Type B pancreatic cell (in vitro differentiated cells): ENCODE measurements around the gene BRPF3. TPM values are rescaled to one million over a fixed set of nuclear protein-coding genes. Genes with fewer than 3 reads are reported as not detected.

Experiments used
- DNase-seq: peaks from one replicate; pipeline ENCODE4 v3.0.0; 2021; ENCODE audit warnings: mixed read lengths; ENCODE audit not compliant: unreplicated experiment; ENCODE audit errors: extremely low spot score
- H3K27ac Mint-ChIP-seq: 2 replicates; pipeline ENCODE4 v1.8.0; 2021; ENCODE audit warnings: mild to moderate bottlenecking, mixed read lengths
- H3K27me3 Mint-ChIP-seq: 2 replicates; pipeline ENCODE4 v1.8.0; 2021; ENCODE audit warnings: mixed read lengths
- H3K36me3 Mint-ChIP-seq: 2 replicates; pipeline ENCODE4 v1.8.0; 2021; ENCODE audit warnings: mixed read lengths
- H3K4me1 Mint-ChIP-seq: one replicate; pipeline ENCODE4 v1.8.0; 2021; ENCODE audit warnings: mixed read lengths; ENCODE audit not compliant: unreplicated experiment
- H3K4me3 Mint-ChIP-seq: 2 replicates; pipeline ENCODE4 v1.8.0; 2021; ENCODE audit warnings: mild to moderate bottlenecking, mixed read lengths
- H3K9me3 Mint-ChIP-seq: 2 replicates; pipeline ENCODE4 v1.8.0; 2021; ENCODE audit warnings: mixed read lengths
- CTCF ChIP-seq: fragments of 200-600 bp; sonication (generic); conservative IDR thresholded peaks from 2 replicates; pipeline ENCODE4 v1.5.0; 2021; ENCODE audit warnings: antibody characterized with exemption, mild to moderate bottlenecking
- total RNA-seq: library from RNA; stranded (reverse); gene quantifications from 2 replicates; pipeline ENCODE4 v1.2.1, GENCODE V29; 2021; ENCODE audit warnings: low replicate concordance

Gene BRPF3
- total RNA-seq, 1 donor from 2014 or later = 47.7 TPM

GRCh38 chr6:36223706-36224105 is 27.2 kb downstream of the BRPF3 start:
- no peaks in the 10 kb centered on the region for H3K9me3 Mint-ChIP-seq

GRCh38 chr6:36224918-36225461 is 28.4 kb downstream of the BRPF3 start:
- no peak for DNase-seq
- TF ChIP-seq CTCF = no peak
- no peak overlapping the region for H3K4me3 Mint-ChIP-seq
- H3K27me3 Mint-ChIP-seq = no peaks in the 10 kb centered on the region
- no peak overlapping the region for H3K27ac Mint-ChIP-seq
- peaks cover 30% of the 10 kb centered on the region for H3K36me3 Mint-ChIP-seq
- no peaks in the 10 kb centered on the region for H3K9me3 Mint-ChIP-seq
- H3K4me1 Mint-ChIP-seq = peaks cover 3% of the 10 kb centered on the region

More at GRCh38 chr6:36223706-36224105, 27.2 kb downstream of the BRPF3 start:
- Mint-ChIP-seq H3K4me1 (peaks cover 3% of the 10 kb centered on the region), H3K4me3 (no peak overlapping the region), H3K36me3 (peaks cover 28% of the 10 kb centered on the region), H3K27ac (no peak overlapping the region), H3K27me3 (no peaks in the 10 kb centered on the region)
- TF ChIP-seq CTCF = no peak
- DNase-seq = no peak

GRCh38 chr6:36226438-36227047 is 30.0 kb downstream of the BRPF3 start:
- no peak for TF ChIP-seq CTCF
- Mint-ChIP-seq H3K27me3 (no peaks in the 10 kb centered on the region), H3K36me3 (peaks cover 37% of the 10 kb centered on the region), H3K9me3 (no peaks in the 10 kb centered on the region), H3K4me1 (peaks cover 3% of the 10 kb centered on the region), H3K4me3 (no peak overlapping the region), H3K27ac (no peak overlapping the region)
- DNase-seq = no peak

GRCh38 chr6:36227379-36228228 is 31.1 kb downstream of the BRPF3 start:
- DNase-seq = no peak
- TF ChIP-seq CTCF = no peak
- Mint-ChIP-seq H3K4me3 (no peak overlapping the region), H3K27ac (peak overlapping the region; percentile 42), H3K9me3 (no peaks in the 10 kb centered on the region), H3K36me3 (peaks cover 40% of the 10 kb centered on the region), H3K4me1 (peaks cover 3% of the 10 kb centered on the region), H3K27me3 (no peaks in the 10 kb centered on the region)

GRCh38 chr6:36229223-36229622 is 32.7 kb downstream of the BRPF3 start:
- no peak for DNase-seq
- Mint-ChIP-seq H3K36me3 (peaks cover 32% of the 10 kb centered on the region), H3K4me1 (peaks cover 3% of the 10 kb centered on the region), H3K27ac (no peak overlapping the region), H3K27me3 (no peaks in the 10 kb centered on the region), H3K4me3 (no peak overlapping the region), H3K9me3 (no peaks in the 10 kb centered on the region)
- TF ChIP-seq CTCF = no peak
